NB4 (cell line): Measurements from ENCODE around the gene ARHGEF12.

Source experiments
- DNase-seq: peaks from one replicate; pipeline ENCODE4 v3.0.0; 2010; ENCODE audit warnings: low read depth
- H3K4me3 ChIP-seq: one replicate; pipeline ENCODE4 v1.5.1; 2011; ENCODE audit warnings: mild to moderate bottlenecking, low read depth, low read length, moderate library complexity
- CTCF ChIP-seq: IDR thresholded peaks from one replicate; pipeline ENCODE4 v1.5.1; 2012; ENCODE audit warnings: low read depth, low read length
- MAX ChIP-seq: IDR thresholded peaks from 2 replicates; pipeline ENCODE4 v1.6.1; 2011; ENCODE audit warnings: low read depth, low read length
- MYC ChIP-seq: IDR thresholded peaks from 2 replicates; pipeline ENCODE4 v1.6.1; 2011; ENCODE audit warnings: low read depth, low read length
- POLR2A ChIP-seq: IDR thresholded peaks from 2 replicates; pipeline ENCODE4 v1.6.1; 2011; ENCODE audit warnings: mild to moderate bottlenecking; ENCODE audit not compliant: insufficient read length; ENCODE audit errors: extremely low read depth

Gene ARHGEF12

GRCh38 chr11:120363436-120363835 is 27.2 kb downstream of the ARHGEF12 start:
- no peak overlapping the region for H3K4me3 ChIP-seq
- no peak for DNase-seq
- TF ChIP-seq CTCF, result no peak
- no peak for TF ChIP-seq POLR2A
- TF ChIP-seq MYC, result no peak
- no peak for TF ChIP-seq MAX

GRCh38 chr11:120365512-120365911 is 29.3 kb downstream of the ARHGEF12 start:
- no peak overlapping the region for H3K4me3 ChIP-seq
- no peak for DNase-seq
- TF ChIP-seq CTCF (no peak), MAX (no peak), POLR2A (no peak), MYC (no peak)

- DNase-seq, result no peak
- no peak overlapping the region for H3K4me3 ChIP-seq
- TF ChIP-seq MYC, result no peak
Observed at GRCh38 chr11:120372296-120372695, 36.1 kb downstream of the ARHGEF12 start.

GRCh38 chr11:120375076-120375475 is 38.9 kb downstream of the ARHGEF12 start:
- H3K4me3 ChIP-seq, result no peak overlapping the region
- DNase-seq, result no peak
- TF ChIP-seq CTCF (no peak), MYC (no peak), POLR2A (no peak), MAX (no peak)

- TF ChIP-seq CTCF, result no peak
- no peak for TF ChIP-seq MAX
- TF ChIP-seq POLR2A, result no peak
- TF ChIP-seq MYC, result no peak
Observed at GRCh38 chr11:120376547-120377182, 40.5 kb downstream of the ARHGEF12 start.

GRCh38 chr11:120378474-120378873 is 42.3 kb downstream of the ARHGEF12 start:
- no peak overlapping the region for H3K4me3 ChIP-seq
- no peak for DNase-seq
- no peak for TF ChIP-seq POLR2A
- TF ChIP-seq CTCF, result no peak
- no peak for TF ChIP-seq MYC
- TF ChIP-seq MAX, result no peak

More at GRCh38 chr11:120376547-120377182, 40.5 kb downstream of the ARHGEF12 start:
- no peak overlapping the region for H3K4me3 ChIP-seq
- DNase-seq, result no peak
